Stomach (tissue), 4 donors: Measurements from ENCODE around the gene PRR15L.
A peak's percentile ranks its signal among the peaks of the same experiment; 100 is the strongest.

Source experiments
- EP300 ChIP-seq: sonication (generic); formaldehyde crosslinking; IDR thresholded peaks from one replicate; pipeline ENCODE4 v1.6.1; 2017; ENCODE audit warnings: antibody characterized with exemption
- POLR2A ChIP-seq, 4 donors: fragments of 450-650 bp; IDR thresholded peaks; one replicate each; pipeline ENCODE4 v1.6.1; 2016; ENCODE audit warnings: antibody characterized with exemption in 4 of 4, control low read depth in 2 of 4, mild to moderate bottlenecking in 1 of 4, moderate library complexity in 1 of 4
- POLR2AphosphoS5 ChIP-seq, 3 donors: sonication (generic); formaldehyde crosslinking; IDR thresholded peaks; one replicate each; pipeline ENCODE4 v1.6.1; 2016; ENCODE audit warnings: antibody characterized with exemption in 3 of 3
- TF ChIP-seq, protein P1 (sequence below), 7 experiments: fragments of 450-650 bp in 4 of 7; fragments of 200-600 bp in 3 of 7; sonication (generic) in 3 of 7; IDR thresholded peaks; one replicate each; pipeline ENCODE4 v1.5.1; 2016 to 2019; ENCODE audit warnings: antibody characterized with exemption in 7 of 7, control low read depth in 2 of 7, mild to moderate bottlenecking in 1 of 7

DNA sequence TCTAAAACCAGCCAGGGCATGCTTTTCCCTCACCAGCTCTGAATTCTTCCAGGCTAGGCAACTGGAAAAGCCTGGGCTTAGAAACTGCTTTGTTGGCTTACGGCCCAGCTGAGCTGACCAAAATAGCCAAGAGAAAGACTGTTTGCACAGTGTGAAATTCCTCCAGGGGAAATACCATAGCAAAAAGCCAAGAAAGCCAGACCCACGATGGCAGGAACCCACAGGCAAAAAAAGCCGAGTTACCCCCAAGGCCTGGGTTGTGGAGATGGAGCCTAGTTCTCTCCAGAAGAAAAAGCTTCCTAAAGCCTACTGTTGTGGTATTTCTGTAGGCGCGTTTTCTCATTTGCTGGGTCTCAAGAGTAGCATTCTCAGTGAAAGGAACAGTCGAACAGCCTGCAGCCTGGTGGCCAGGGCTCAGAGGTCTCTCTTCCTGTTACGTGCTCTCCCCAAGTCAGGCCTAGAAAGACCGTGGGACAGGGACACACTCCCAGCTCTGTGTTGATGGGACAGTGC, 52.4 kb downstream of the PRR15L start:
- TF ChIP-seq, protein P1, sequence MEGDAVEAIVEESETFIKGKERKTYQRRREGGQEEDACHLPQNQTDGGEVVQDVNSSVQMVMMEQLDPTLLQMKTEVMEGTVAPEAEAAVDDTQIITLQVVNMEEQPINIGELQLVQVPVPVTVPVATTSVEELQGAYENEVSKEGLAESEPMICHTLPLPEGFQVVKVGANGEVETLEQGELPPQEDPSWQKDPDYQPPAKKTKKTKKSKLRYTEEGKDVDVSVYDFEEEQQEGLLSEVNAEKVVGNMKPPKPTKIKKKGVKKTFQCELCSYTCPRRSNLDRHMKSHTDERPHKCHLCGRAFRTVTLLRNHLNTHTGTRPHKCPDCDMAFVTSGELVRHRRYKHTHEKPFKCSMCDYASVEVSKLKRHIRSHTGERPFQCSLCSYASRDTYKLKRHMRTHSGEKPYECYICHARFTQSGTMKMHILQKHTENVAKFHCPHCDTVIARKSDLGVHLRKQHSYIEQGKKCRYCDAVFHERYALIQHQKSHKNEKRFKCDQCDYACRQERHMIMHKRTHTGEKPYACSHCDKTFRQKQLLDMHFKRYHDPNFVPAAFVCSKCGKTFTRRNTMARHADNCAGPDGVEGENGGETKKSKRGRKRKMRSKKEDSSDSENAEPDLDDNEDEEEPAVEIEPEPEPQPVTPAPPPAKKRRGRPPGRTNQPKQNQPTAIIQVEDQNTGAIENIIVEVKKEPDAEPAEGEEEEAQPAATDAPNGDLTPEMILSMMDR (IDR thresholded peaks at IDR 0.05): no peak
- TF ChIP-seq POLR2A (IDR thresholded peaks at IDR 0.05) (no peak), EP300 (no peak), POLR2AphosphoS5 (IDR thresholded peaks at IDR 0.05) (peak in 1 of 3 donors; percentile 6)
